NB4 (cell line): ENCODE results near the gene SCGB1C2.

Experiments used
- DNase-seq: peaks from one replicate; pipeline ENCODE4 v3.0.0; 2010; ENCODE audit warnings: low read depth
- H3K4me3 ChIP-seq: one replicate; pipeline ENCODE4 v1.5.1; 2011; ENCODE audit warnings: mild to moderate bottlenecking, low read depth, low read length, moderate library complexity
- MAX ChIP-seq: IDR thresholded peaks from 2 replicates; pipeline ENCODE4 v1.6.1; 2011; ENCODE audit warnings: low read depth, low read length
- MYC ChIP-seq: IDR thresholded peaks from 2 replicates; pipeline ENCODE4 v1.6.1; 2011; ENCODE audit warnings: low read depth, low read length
- POLR2A ChIP-seq: IDR thresholded peaks from 2 replicates; pipeline ENCODE4 v1.6.1; 2011; ENCODE audit warnings: mild to moderate bottlenecking; ENCODE audit not compliant: insufficient read length; ENCODE audit errors: extremely low read depth
- TF ChIP-seq, protein P1 (sequence below): IDR thresholded peaks from one replicate; pipeline ENCODE4 v1.5.1; 2012; ENCODE audit warnings: low read depth, low read length

The SCGB1C2 gene

GRCh38 chr17:179066-179432 is 41.7 kb downstream of the SCGB1C2 start:
- no peak overlapping the region for H3K4me3 ChIP-seq
- TF ChIP-seq, protein P1, sequence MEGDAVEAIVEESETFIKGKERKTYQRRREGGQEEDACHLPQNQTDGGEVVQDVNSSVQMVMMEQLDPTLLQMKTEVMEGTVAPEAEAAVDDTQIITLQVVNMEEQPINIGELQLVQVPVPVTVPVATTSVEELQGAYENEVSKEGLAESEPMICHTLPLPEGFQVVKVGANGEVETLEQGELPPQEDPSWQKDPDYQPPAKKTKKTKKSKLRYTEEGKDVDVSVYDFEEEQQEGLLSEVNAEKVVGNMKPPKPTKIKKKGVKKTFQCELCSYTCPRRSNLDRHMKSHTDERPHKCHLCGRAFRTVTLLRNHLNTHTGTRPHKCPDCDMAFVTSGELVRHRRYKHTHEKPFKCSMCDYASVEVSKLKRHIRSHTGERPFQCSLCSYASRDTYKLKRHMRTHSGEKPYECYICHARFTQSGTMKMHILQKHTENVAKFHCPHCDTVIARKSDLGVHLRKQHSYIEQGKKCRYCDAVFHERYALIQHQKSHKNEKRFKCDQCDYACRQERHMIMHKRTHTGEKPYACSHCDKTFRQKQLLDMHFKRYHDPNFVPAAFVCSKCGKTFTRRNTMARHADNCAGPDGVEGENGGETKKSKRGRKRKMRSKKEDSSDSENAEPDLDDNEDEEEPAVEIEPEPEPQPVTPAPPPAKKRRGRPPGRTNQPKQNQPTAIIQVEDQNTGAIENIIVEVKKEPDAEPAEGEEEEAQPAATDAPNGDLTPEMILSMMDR, result no peak
- TF ChIP-seq POLR2A, result no peak
- TF ChIP-seq MYC, result no peak
- TF ChIP-seq MAX, result no peak
- DNase-seq, result no peak

GRCh38 chr17:179781-180380 is 42.5 kb downstream of the SCGB1C2 start:
- no peak for DNase-seq
- H3K4me3 ChIP-seq, result no peak overlapping the region
- TF ChIP-seq MYC (no peak), MAX (no peak), POLR2A (no peak)
- TF ChIP-seq, protein P1, result no peak

DNA sequence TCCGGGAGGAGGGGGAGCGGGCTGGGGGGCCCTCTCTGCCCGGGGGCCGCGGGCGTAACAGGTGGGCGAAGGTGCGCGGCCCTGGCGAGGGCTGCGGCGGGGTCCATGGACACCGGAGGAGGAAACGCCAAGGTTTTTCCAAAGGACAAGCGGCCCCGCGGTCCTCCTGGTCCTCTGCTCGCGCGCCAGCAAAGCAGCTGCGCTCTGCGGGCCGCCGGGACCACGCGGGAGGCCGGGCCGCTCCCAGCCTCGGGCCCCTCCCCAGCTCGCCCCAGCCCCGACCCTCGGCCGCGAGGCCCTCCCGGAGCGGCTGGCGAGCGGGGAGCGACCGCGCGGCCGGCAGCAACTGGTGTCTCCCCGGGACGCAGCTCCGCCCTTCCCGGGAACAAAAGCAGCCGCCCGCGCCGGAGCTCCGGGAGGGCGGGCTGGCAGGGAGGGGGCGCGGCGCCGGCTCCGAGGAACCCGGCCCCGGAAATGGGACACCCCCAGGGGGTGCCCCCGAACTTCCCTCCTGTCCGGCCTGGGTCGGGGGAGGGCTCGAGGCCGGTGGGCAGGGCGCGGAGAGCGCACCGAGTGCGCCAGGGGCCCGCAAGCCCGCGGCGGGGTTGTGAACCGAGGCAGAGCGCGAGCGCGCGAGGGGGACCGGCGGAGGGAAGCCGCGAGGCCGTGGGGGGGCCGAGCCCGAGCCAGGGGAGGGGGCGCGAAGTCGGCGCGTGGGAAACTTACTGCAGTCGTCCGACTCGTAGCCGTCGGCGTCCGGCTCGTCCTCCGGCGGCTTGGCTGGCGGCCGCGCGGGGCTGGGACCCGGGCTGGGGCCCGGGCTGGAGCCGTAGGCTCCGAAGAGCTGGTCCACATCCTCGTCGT is 43.2 kb downstream of the SCGB1C2 start:
- no peak overlapping the region for H3K4me3 ChIP-seq
- DNase-seq, result no peak
- TF ChIP-seq MYC (no peak), MAX (no peak), POLR2A (no peak)
- TF ChIP-seq, protein P1, result no peak

DNA sequence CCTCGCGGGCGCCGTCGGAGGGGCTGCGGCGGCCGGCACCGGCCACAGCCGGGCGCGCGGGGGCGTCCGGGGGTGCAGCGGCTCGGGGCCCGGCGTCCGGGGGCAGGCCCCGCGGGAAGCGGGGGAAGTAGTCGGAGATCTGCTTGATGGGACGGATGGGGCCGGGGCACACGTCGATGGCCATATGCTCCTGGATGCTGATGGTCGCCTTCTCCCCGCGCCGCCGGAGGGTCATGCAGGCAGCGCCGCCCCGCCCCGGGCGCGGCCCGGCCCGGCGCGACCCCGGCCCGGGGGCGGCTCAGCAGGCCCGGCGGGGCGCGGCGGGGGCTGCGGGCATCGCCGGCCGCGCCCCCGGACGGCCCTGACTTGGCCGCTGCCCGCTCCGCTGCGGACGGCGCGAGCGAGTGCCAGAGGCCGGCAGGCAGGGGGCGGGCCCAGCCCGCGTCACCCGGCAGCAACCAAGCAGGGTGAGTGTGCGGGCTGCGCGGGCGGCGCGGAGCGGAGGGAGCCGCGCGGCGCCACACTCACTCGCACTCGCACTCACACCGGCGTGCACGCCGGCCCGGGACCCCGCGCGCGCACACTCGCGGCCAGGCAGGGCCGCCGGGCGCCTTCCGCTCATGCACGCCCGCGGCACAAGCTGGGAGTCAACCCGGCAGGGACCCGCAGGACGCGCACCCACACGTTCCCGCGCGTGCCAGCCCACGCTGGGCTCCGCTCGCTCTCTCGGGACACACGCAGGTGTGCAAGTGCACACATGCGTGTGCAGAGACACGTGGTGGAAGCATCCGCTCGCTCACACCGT is 44.1 kb downstream of the SCGB1C2 start, which contains the start of gene DOC2B:
TSS of gene DOC2B (minus strand) at position 406 of the 805 bp plus-strand sequence. CDS start at position 235, 171 bp downstream.
- TF ChIP-seq, protein P1, result no peak
- TF ChIP-seq POLR2A (no peak), MYC (no peak), MAX (no peak)
- no peak for DNase-seq
- no peak within 1 kb of the TSS for H3K4me3 ChIP-seq

DNA sequence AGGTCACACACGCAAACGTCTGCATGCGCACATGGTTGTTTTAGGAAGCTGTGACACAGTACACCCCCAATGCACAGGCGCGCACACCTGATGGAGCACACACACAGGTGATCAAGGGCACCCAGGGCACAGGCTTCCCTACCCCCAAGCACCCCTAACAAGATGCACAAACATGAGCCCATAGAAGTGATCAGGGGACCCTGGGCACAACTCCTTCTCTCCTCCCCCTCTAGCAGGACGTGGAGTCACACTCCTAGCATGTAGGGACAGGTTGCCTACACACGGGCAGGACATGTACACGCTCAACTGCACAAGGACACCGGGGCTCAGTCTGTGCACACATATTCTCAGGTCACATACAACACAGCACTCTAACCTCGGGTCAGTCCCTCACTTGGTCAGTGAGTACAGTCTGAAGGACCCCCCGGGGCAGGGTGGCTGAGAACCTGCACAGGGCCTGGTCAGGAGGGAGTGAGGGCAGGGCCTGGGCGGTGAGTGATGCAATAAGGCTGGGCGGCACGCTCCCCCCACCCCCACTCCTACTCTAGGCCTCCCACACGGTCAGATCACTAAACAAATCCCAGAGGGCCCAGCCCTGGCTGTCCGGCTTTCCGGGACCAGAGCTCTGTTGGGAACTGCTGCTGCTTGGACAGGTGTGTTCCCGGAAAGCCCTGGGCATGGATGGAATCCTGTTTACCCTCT is 44.8 kb downstream of the SCGB1C2 start:
- peak; percentile 58 for DNase-seq
- TF ChIP-seq MAX (no peak), POLR2A (no peak), MYC (no peak)
- TF ChIP-seq, protein P1, result no peak
- no peak overlapping the region for H3K4me3 ChIP-seq
